Ovary (tissue), 3 donors: Measurements from ENCODE around the gene ARHGDIA.

ENCODE experiments used
- EP300 ChIP-seq: sonication (generic); formaldehyde crosslinking; IDR thresholded peaks from one replicate; pipeline ENCODE4 v1.6.1; 2017; ENCODE audit warnings: antibody characterized with exemption
- TF ChIP-seq, protein P1 (sequence below), 3 donors: fragments of 450-650 bp in 2 of 3; fragments of 200-600 bp in 1 of 3; IDR thresholded peaks; one replicate each; pipeline versions ENCODE4 v1.5.1 to v1.8.0; 2016 to 2022; ENCODE audit warnings: antibody characterized with exemption in 3 of 3, mild to moderate bottlenecking in 1 of 3
- donor health status: DM: no; HTN: no; CAD: no.

DNA sequence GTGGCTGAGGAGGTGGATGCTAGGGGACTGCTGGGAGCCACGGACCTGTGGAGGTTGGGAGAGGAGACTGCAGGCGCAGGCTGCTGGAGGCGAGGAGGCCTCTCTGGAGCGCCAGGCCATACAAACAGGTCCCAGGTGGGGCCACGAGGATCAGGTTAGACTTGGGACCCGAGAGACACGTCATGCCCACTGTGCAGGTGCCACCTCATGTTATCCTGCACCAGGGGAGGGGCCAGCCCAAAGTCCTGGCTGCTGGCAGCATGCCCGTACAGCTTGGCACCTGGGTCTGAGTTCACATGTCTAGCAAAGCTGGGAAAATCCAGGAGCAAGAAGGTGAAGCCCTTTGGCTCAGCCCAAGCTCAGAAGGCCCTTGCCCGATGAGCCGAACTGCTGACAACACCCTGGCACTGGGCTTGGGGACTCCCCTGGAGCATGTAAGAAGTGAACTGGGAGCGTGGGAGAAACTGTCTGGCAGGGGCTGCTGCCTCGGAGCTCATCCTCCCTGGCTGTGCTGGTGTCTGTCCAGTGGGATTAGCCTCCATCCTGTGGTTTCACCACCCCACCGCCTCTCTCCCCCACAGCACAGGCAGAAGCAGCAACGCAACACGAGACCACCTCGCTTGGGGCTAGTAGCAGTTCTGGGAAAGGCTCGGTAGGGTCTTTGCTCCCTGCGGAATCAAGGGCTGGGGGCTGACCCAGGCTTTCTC lies 5.3 kb downstream of the ARHGDIA start:
- TF ChIP-seq, protein P1, sequence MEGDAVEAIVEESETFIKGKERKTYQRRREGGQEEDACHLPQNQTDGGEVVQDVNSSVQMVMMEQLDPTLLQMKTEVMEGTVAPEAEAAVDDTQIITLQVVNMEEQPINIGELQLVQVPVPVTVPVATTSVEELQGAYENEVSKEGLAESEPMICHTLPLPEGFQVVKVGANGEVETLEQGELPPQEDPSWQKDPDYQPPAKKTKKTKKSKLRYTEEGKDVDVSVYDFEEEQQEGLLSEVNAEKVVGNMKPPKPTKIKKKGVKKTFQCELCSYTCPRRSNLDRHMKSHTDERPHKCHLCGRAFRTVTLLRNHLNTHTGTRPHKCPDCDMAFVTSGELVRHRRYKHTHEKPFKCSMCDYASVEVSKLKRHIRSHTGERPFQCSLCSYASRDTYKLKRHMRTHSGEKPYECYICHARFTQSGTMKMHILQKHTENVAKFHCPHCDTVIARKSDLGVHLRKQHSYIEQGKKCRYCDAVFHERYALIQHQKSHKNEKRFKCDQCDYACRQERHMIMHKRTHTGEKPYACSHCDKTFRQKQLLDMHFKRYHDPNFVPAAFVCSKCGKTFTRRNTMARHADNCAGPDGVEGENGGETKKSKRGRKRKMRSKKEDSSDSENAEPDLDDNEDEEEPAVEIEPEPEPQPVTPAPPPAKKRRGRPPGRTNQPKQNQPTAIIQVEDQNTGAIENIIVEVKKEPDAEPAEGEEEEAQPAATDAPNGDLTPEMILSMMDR (IDR thresholded peaks at IDR 0.05), result no peak
- no peak for TF ChIP-seq EP300
